HEK293T (cell line): Measurements from ENCODE around the gene DUSP22.

Experiments
- CTCF ChIA-PET: fragments of 350-600 bp; formaldehyde crosslinking; extraction: SDS; loops from one replicate; lab custom pipeline; 2021; ENCODE audit warnings: antibody characterized with exemption, inconsistent platforms; lab: Yijun Ruan, JAX
- POLR2A ChIA-PET: fragments of 350-600 bp; formaldehyde crosslinking; extraction: SDS; loops from one replicate; lab custom pipeline; 2020; ENCODE audit warnings: antibody characterized with exemption, inconsistent platforms; lab: Yijun Ruan, JAX
- DNase-seq: peaks from one replicate; pipeline ENCODE4 v3.0.0; 2012; ENCODE audit warnings: mixed read lengths; ENCODE audit errors: extremely low spot score
- ARNT ChIP-seq: fragments of 450-650 bp; IDR thresholded peaks from 2 replicates; pipeline ENCODE4 v1.6.1; 2017; ENCODE audit warnings: mild to moderate bottlenecking
- BHLHE40 ChIP-seq: fragments of 450-650 bp; IDR thresholded peaks from 2 replicates; pipeline ENCODE4 v1.6.1; 2016; ENCODE audit warnings: mild to moderate bottlenecking, moderate library complexity, borderline replicate concordance
- CTBP1 ChIP-seq: fragments of 450-650 bp; IDR thresholded peaks from 2 replicates; pipeline ENCODE4 v1.6.1; 2016; ENCODE audit warnings: borderline replicate concordance
- ELF4 ChIP-seq: fragments of 450-650 bp; IDR thresholded peaks from 2 replicates; pipeline ENCODE4 v1.6.1; 2017; ENCODE audit warnings: antibody characterized with exemption
- FOXA1 ChIP-seq: fragments of 450-650 bp; IDR thresholded peaks from 2 replicates; pipeline ENCODE4 v1.6.1; 2016; ENCODE audit warnings: mild to moderate bottlenecking
- FOXK2 ChIP-seq: fragments of 450-650 bp; IDR thresholded peaks from 2 replicates; pipeline ENCODE4 v1.6.1; 2016; ENCODE audit warnings: mild to moderate bottlenecking
- FOXM1 ChIP-seq: fragments of 450-650 bp; IDR thresholded peaks from 2 replicates; pipeline ENCODE4 v1.6.1; 2017; ENCODE audit warnings: mild to moderate bottlenecking, borderline replicate concordance
- HDGF ChIP-seq: fragments of 450-650 bp; IDR thresholded peaks from 2 replicates; pipeline ENCODE4 v1.6.1; 2017; ENCODE audit warnings: antibody characterized with exemption, borderline replicate concordance
- L3MBTL2 ChIP-seq: fragments of 450-650 bp; conservative IDR thresholded peaks from 2 replicates; pipeline ENCODE4 v1.6.1; 2016; ENCODE audit warnings: mild to moderate bottlenecking
- LEF1 ChIP-seq: fragments of 450-650 bp; IDR thresholded peaks from 2 replicates; pipeline ENCODE4 v1.6.1; 2017; ENCODE audit warnings: mild to moderate bottlenecking, borderline replicate concordance
- NFRKB ChIP-seq: fragments of 450-650 bp; IDR thresholded peaks from 2 replicates; pipeline ENCODE4 v1.6.1; 2016; ENCODE audit warnings: mild to moderate bottlenecking, moderate library complexity
- PKNOX1 ChIP-seq: fragments of 450-650 bp; IDR thresholded peaks from 2 replicates; pipeline ENCODE4 v1.6.1; 2016
- SP1 ChIP-seq: fragments of 450-650 bp; IDR thresholded peaks from 2 replicates; pipeline ENCODE4 v1.6.1; 2017
- SUZ12 ChIP-seq: fragments of 450-650 bp; IDR thresholded peaks from 2 replicates; pipeline ENCODE4 v1.6.1; 2016; ENCODE audit warnings: mild to moderate bottlenecking
- TARDBP ChIP-seq: fragments of 450-650 bp; IDR thresholded peaks from 2 replicates; pipeline ENCODE4 v1.6.1; 2016
- ZNF384 ChIP-seq: fragments of 450-650 bp; IDR thresholded peaks from 2 replicates; pipeline ENCODE4 v1.6.1; 2016

Gene DUSP22

DNA sequence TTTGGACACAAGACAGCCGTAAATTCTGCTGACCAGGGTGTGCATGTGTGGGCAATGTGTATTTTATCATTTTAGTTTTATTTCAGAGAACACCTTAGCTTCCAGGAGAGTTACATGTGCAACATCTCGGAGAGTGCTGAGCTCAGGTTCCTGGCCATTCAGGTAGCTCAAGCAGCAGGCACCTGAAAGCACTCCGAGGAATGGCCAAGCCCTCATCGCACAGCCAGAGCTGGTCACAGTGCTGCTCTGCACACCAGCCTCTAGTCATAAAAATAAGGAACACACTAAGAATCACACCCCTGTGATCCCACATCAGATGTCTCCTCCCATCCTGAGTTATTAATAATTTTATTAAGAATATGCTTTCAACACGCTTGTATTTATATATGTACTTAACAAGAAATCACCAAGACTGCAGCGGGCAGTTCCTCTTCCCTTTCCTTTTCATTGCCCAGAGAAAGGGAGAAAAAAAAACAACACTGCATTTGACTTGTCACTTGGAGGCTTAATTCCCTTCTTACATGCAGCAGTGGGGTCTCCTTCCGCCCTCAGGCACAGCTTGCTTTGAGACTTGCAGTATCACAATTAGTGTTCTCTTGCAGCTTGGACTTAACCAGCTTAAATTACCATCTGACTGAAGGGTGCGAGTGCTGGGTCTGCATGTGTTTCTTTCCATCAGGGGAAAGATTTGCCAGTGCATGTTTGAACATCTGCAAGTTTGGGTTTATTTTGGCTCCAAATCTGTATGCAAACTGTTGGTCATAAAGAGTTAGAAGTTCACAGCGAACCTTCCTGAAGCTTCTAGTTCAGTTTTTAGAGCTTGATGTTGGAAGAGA, 63.3 kb downstream of the DUSP22 start:
- ChIA-PET POLR2A (no interaction called here), CTCF (interaction anchor here (0.6 kb wide), 1 partner anchor 16 kb away, joined by 4 read pairs; no protein-coding TSS in a partner anchor)
- TF ChIP-seq BHLHE40 = no peak
- TF ChIP-seq LEF1 = no peak
- TF ChIP-seq FOXA1 = no peak
- no peak for TF ChIP-seq NFRKB
- TF ChIP-seq SP1 = no peak
- TF ChIP-seq FOXM1 = no peak
- no peak for TF ChIP-seq TARDBP
- no peak for TF ChIP-seq L3MBTL2
- no peak for TF ChIP-seq ZNF384
- TF ChIP-seq CTBP1 = no peak
- DNase-seq = no peak

GRCh38 chr6:356828-357251, 64.6 kb downstream of the DUSP22 start:
- CTCF ChIA-PET = no interaction called here
- DNase-seq = no peak
- POLR2A ChIA-PET = no interaction called here
- TF ChIP-seq SUZ12 = no peak
- no peak for TF ChIP-seq FOXA1
- no peak for TF ChIP-seq NFRKB
- TF ChIP-seq BHLHE40 = no peak
- no peak for TF ChIP-seq ARNT
- TF ChIP-seq LEF1 = no peak
- no peak for TF ChIP-seq CTBP1
- TF ChIP-seq PKNOX1 = no peak
- TF ChIP-seq ZNF384 = no peak
- no peak for TF ChIP-seq FOXK2
- no peak for TF ChIP-seq TARDBP
- no peak for TF ChIP-seq ELF4
- TF ChIP-seq FOXM1 = no peak
- no peak for TF ChIP-seq HDGF
- no peak for TF ChIP-seq SP1
- no peak for TF ChIP-seq L3MBTL2

GRCh38 chr6:357261-357790, 65.0 kb downstream of the DUSP22 start:
- CTCF ChIA-PET = no interaction called here
- no peak for DNase-seq
- TF ChIP-seq TARDBP = no peak
- no peak for TF ChIP-seq NFRKB
- no peak for TF ChIP-seq CTBP1
- TF ChIP-seq ZNF384 = no peak
- no peak for TF ChIP-seq SUZ12
- no peak for TF ChIP-seq BHLHE40
- TF ChIP-seq PKNOX1 = no peak
- no peak for TF ChIP-seq FOXK2
- no peak for TF ChIP-seq ELF4
- POLR2A ChIA-PET = no interaction called here

- TF ChIP-seq ARNT (no peak), LEF1 (no peak), FOXA1 (no peak), SUZ12 (no peak), SP1 (no peak), PKNOX1 (no peak), FOXM1 (no peak), TARDBP (no peak), FOXK2 (no peak), BHLHE40 (no peak), NFRKB (no peak), ELF4 (no peak), CTBP1 (no peak), L3MBTL2 (no peak), HDGF (no peak), ZNF384 (no peak)
- no peak for DNase-seq
- ChIA-PET CTCF (no interaction called here), POLR2A (no interaction called here)
These were observed 65.6 kb downstream of the DUSP22 start for GRCh38 chr6:357791-358341.

DNA sequence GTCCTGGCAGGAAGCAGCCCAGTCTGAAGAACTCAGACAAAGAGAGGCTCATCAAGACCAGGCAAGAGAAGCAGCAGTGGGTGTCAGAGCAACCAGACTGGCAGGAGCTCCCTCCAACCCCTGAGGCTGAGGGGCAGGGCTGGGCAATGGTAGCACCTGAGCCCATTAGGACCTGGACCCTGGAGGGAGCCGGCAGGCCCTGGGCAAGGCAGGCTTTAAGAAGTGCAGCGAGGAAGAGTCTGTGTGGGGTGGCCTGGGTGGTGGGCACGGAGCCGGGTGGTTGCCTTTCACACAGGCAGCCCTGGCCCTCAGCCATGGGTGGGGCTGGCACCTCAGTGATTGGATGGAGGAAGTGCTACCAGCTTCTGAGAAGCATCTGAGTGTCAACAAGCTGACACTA, 66.1 kb downstream of the DUSP22 start:
- no peak for DNase-seq
- ChIA-PET POLR2A (no interaction called here), CTCF (no interaction called here)
- no peak for TF ChIP-seq FOXA1
- no peak for TF ChIP-seq HDGF
- TF ChIP-seq ARNT = no peak
- TF ChIP-seq TARDBP = no peak
- TF ChIP-seq FOXM1 = no peak

DNA sequence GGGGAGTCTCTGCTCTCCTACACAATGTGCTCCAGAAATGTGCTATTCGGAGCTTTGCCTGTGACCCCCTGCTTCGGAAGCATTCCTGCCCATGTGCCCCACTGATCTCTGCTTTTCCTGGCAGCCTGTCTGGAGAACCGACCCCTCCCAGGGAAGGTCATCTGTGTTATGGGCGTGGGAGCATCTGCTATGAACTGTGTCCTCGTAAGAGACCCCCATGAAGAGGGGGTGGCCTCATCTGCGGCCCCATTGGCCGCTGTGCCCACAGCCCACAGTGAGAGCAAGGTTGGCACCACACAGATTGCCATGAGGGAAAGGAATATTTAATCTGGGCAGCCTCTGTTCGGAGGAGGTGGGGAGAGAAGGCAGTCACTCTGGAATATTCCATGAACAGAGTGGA, 66.6 kb downstream of the DUSP22 start:
- no peak for DNase-seq
- CTCF ChIA-PET = no interaction called here
- POLR2A ChIA-PET = no interaction called here
- TF ChIP-seq FOXK2 (no peak), HDGF (no peak), FOXM1 (no peak), CTBP1 (no peak), ELF4 (no peak), NFRKB (no peak)
